SKM-1 (cell line): Measurements from ENCODE around the gene ZBTB22.
"Not testable (repeated sequence)": the region's sequence is repeated elsewhere in the genome, so short reads cannot be mapped to it uniquely, and the experiment has no call there.

Experiments used
- DNase-seq: peaks from one replicate; lab custom pipeline; 2025; ENCODE audit not compliant: unreplicated experiment; lab: John Stamatoyannopoulos, UW

Gene ZBTB22

DNA sequence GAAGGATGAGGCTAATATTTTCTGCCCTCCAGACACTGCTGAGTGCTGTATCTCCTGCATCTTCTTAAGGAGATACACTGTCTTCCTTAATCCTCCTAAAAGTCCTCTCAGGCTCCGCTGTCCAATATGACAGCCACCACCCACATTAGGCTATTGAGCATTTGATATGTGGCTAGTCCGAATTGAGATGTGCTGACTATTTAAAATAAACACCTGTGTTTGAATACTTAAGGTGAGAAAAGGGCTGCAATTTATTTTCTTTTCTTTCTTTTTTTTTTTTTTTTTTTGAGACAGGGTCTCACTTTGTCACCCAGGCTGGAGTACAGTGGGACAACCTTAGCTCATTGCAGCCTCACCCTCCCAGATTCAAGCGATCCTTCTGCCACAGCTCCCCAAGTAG, 15.7 kb downstream of the ZBTB22 start:
- DNase-seq = no peak

DNA sequence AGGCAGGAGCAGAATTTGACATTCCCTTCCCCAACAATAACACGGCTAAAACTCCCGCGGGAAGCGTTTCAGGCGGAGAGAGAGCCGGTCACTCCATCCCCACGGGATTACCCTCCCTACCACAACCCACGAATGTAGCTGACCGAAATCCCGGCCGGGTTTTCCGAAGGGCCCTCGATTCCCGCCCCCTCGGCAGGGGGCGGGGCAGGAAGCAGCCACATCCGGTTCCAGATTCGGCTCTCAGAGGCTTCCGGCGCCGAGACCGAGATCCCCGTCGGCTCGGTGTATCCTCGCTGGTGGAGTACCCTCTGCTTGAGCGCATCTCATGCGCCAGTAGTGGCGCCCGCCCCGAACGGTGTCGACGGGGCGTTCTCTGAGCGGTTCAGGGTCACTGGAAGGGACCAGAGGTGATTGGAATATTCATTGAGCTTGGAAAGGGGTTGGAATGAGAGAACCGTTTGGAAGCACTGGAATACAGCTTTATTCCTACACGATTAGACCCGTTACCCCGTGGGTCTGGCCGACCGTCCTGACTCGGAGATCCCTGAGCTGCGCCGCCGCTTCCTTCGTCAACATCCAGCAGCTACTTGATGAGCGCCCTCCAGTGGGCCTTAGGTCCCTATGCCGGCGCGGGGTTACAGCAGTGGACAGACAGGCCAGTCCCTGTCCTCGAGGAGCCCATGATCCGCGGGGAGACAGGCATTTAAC, 18.2 kb downstream of the ZBTB22 start:
- DNase-seq = peak; percentile 80

DNA sequence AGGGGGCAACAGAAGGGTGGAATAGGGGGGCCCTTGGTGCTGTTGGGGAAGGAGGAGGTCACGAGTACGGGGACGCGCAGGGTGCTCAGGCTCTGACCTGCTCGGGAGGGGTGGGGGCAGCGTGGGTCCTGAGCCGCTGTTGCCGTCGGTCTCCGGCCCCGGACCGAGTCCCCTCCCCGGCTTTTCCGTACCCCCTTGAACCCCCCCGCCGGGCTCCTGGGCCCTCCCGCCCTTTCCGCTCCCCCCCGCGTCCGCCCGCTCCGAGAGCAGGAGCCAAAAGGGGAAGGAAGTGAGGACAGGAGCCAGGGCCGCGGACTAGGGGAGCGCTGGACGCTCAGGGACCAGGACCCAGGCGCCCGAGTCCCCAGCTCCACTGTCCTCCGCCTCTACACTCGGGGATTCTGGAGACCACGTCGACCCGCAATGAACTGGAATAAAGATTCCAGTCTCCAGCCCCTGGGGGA, 18.7 kb downstream of the ZBTB22 start, which contains the start of gene RGL2:
RGL2 (minus strand) TSS at position 170 of the 464 bp plus-strand sequence. CDS start 332 bp downstream, outside the sequence.
- DNase-seq = peak; percentile 43

DNA sequence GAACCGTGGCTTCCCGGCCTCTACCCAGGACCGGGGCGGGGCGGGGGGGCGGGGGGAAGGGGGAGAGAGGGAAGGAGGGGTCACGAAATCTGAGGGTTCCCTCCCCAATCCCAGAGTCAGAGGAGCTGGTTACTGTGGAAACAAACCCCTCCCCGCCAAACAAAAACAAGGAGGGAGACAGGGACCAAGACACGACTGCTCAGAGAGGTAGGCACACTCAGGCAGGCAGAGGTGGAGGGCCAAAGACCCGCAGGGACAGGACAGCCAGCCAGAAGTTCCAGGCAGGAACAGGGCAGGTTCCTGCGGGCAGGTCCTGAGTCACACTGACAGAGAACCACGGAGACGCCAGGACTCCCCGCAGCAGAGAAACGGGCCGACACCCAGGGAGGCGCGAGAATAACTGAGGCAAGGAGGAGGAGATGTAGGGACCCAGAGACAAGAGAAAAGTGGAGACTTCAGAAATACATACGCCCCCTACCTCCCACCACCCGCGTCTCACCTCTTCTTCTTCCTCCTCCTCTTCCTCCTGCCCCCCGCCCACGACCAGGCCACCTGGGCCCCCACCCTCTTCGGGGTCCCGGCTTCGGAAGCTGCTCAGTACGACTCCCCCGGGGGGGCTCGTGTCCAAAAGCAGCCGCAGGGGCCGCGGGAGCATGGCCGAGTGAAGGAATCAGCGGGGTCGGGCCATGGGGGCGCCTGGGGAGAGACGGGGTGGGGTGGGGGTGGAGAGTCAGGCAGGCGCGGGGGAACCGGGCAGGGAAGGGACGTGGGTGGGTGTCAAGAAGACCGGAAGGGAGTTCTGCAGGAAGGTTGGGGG, 19.4 kb downstream of the ZBTB22 start:
- no peak for DNase-seq

DNA sequence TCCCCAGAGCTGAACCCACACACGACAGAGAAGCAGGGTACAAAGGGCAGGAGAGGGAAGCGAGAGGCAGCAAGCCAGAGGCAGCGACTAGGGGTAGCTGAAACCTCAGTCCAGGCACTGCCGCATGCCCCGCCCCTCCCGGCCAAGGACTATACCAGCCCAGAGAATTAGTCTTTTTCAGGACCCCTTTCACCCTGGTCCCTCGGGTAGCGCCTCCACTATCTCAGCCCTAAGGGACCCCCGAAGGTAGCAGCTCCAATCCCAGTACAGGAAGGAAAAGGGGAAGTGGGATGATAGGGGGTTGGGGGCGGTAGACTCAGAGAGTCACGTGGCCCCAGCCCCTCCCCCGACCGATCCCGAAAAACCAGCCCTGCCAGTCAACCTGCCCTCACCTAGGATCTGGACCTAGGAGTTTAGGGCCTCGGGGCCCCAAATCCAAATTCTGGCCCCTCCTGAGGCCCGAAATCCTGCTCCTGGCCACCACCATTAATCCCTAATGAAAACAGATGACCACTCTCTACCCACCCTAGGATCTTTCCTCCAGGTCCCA, 20.1 kb downstream of the ZBTB22 start:
- DNase-seq = no peak

DNA sequence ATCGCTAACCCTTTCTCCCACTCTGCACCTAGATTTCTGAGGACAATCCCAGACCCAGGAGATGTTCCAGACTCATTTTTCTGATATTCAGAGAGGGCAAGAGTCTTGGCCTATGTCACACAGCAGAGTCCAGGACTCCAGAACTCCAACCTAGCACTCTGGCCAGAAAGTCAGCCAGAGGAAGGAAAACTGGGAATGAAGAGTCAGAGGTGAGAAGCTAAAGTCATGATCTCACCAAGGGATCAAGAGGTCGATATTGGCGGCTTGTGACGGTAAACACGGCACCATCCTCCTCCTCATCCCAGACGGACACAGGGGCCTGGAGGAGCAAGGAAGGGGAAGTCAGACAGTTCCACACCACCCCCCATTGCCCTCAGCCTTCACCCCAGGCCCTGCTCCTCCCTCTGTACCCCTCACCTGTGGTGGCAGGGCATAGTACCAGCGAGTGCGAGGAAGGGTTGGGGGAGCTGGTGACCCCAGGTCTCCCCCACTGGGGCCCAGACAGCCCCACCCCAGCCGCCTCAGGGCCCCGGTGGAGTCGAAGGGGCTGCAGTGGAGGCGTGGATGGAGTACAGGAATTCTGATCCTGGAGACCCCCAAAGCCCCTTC, 20.6 kb downstream of the ZBTB22 start:
- no peak for DNase-seq

DNA sequence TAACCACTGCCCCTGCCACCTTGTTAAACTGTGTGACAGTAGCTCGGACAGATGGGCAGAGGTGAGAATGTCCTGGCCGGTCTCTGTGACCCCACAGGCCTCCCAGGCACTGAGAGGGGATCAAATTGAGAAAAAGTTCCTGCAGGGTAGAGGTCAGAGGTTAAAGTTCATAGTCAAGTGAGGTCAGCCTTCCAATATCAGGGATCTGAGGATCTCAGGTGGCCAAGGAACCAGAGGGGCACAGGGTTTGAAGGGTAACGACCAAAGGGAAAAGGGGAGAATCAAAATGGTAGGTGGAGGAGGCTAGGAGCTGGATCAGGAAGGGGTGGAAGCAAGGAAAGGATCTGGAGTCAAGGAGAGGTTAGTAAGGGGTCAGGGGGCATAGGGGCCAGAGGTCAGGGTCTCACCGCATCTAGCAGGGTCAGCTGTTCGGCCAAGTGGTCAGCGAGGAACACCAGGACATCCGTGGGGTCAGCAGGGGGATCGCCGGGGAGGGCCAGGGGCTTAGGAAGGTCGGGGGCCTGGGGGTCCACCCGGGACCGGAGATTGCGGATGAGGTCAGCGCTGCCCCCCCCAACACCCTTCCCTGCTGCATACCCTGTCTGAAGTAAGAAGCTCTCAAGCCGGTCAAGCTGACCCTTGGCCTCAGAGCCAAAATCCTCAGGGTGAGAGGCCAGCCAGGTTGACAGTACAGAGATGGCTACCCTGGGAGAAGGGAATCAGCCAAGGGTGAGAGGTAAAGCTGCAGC, 21.7 kb downstream of the ZBTB22 start:
- no peak for DNase-seq

DNA sequence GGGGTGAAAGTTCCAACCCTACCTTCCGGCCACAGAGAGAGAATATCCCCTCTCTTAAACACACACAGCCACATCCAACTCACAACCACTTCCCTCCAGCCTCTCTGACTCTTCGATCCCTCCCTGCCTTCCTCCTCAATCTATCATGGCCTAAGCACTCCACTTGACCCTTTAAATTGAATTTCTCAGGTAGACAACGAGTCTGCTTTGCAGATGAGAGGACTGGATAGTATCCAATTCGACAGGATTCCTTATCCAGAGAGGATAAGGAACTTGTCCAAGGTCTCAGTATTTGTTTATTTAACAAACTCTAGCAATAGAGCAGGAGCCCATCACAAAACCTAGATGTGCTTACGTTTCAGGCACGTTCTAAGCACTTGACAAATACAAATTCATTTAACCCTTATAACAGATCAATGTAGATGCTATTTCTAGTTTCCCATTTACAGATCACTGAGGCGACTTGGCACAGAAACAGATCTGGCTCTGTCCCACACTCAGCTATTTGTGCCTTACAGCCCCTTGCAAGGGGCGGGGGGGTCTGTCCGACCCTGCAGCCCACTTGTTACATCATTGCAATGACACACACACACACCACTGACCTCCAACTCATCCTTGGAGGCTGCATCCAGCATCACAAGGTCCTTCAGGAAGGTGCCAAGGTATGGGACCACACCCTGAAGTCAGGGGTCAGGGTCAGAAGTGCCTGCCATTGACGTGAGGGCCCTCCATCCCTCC, 23.3 kb downstream of the ZBTB22 start:
- no peak for DNase-seq

DNA sequence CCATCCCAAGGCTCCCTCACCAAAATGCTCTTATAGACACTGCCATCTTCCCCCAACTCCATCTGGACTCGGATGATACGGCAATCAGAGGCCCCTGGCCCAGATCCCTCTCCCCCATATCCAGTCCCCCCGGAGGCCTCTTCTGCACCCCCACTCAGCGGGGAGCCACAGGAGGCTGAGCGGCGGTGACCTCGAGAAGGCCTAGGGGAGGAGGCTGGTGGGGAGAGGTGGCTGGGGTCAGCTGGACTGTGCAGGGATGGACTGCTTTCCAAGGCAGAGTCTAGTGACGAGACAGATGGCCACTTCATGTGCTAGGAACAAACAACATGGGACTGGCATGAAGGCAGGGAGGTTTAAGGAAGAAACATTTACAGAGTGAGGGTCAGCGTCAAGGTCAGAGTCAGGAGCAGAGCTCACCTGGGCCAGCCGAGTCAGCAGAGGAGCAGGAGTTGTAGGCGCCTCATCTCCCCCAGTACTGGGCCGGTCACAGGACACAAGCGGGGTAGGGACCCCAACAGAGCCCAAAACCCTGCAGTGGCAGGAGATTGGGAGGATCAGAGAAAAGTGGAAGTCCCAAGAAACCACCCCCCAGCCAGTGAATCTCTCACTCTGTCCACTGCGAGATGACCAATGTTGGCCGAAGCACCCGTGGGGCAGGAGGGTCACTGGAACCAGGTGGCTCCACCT, 24.4 kb downstream of the ZBTB22 start:
- no peak for DNase-seq

DNA sequence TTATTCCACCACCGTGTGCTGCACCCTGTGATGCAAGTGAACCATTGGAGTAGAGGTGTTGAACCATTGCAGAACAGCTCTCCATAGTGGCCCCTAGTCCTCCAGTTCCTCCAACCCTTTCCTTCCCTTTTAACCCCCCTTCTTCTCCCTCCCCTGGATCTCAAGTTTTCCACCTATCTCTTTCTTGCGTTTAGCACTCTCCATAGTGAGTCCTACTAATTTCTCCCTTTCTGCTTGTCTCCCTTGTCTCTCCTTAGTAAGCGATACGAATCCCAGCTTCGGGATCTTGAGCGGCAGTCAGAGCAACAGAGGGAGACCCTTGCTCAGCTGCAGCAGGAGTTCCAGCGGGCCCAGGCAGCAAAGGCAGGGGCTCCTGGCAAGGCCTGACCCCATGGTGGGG, 27.1 kb downstream of the ZBTB22 start:
- DNase-seq = no peak

DNA sequence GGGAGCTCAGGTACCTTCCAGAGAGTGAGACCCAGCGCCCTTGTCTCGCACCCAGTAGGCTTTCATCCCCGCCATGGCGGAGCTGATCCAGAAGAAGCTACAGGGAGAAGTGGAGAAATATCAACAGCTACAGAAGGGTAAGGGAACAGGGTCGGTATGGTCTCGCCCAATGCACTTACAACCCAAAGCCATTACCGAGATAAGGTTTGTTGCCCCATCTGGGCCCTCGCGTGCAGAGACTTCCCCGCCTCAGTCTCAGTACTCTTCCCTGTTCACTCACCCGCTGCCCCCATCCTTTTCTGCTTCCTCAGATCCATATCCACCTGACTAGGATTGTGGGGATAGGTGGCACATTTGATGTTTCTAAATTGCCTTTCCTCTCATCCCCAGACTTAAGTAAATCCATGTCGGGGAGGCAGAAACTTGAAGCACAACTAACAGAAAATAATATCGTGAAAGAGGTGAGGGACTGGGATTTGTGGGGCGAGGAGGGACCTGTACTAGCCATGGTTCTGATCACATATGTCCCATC, 27.7 kb downstream of the ZBTB22 start:
- no peak for DNase-seq

DNA sequence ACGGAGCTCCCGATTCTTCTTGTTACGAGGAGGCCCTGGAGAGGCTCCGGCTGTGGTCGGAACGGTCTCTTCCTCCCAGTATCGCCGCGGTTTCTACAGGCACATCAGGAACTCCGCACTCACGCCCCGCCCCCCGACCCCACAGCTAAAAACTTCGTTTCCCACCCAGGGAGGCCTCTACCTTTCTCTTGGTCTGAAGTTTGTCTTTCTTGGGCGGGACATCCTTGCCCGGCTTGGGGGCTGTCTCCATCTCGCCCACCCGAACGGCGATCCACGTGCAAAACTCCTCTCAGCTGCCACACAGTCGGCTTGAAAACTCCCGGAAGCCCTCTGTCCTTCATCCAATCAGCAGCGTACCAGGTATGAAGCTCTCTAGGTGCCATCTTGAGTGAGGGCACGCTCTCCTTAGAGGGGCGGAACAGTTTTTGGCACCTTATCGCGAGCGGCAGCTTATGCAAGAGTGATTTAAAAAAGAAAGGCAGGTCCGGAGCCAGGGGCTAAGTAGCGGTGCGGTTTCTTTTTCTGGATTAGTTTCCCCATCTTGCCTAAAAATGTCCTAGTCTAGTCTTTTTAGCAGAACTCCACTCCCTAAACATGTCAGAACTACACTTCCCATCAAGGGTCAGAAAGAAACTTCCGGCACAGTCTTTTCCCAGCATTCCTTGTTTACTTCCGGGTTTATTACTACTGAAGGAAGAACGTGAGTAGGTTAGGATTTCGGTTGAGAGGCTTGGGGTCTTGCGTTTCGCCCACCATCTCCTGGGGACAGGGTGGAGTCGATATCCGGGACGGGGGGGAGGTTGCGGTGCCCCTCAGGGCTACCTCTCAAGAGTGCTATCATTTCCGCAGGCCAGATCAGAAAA, 28.4 kb downstream of the ZBTB22 start, which contains the start of the genes PFDN6 and WDR46:
PFDN6 (plus strand) TSS at position 681 of the 863 bp plus-strand sequence. CDS start 256 bp downstream, outside the sequence.
WDR46 (minus strand) TSS at position 319 of the 863 bp plus-strand sequence; CDS start at position 250, 69 bp downstream.
- DNase-seq = peak; percentile 97

DNA sequence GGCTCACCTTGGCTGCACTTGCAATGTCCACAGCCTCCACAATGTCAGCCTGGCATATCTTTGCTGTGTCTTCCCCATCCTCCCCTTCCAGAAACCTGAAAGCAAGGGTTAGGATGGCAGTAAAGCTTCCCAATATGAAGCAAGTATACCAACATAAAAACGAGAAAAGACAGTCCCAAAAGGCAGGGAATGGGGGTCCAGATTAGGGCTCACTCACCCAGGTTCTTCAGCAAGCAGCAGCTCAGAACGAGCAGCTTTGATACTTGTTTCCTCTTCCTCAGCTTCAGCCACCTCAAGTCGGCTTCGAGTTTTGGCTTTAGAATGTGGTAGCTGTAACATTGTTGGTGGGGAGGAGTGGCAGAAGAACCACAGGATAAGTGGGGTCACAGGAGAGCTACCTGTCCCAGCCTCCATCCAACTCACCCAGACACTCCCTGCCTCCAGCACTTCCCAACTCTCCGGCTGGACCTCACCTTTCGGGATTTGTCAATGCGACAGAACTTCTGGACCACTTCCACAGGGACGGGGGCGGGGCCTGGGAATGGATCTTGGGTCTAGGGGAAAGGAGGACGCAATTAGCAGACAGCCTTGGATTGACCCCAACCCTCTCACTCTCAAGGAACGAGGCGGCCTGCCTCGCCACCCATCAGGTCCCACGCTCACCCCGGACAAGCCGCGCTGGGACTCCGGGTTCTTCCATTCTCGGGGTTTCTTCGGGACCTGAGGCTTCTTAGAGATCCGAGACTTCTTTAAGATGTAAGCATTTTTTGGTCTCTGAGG, 29.2 kb downstream of the ZBTB22 start:
- DNase-seq = no peak

DNA sequence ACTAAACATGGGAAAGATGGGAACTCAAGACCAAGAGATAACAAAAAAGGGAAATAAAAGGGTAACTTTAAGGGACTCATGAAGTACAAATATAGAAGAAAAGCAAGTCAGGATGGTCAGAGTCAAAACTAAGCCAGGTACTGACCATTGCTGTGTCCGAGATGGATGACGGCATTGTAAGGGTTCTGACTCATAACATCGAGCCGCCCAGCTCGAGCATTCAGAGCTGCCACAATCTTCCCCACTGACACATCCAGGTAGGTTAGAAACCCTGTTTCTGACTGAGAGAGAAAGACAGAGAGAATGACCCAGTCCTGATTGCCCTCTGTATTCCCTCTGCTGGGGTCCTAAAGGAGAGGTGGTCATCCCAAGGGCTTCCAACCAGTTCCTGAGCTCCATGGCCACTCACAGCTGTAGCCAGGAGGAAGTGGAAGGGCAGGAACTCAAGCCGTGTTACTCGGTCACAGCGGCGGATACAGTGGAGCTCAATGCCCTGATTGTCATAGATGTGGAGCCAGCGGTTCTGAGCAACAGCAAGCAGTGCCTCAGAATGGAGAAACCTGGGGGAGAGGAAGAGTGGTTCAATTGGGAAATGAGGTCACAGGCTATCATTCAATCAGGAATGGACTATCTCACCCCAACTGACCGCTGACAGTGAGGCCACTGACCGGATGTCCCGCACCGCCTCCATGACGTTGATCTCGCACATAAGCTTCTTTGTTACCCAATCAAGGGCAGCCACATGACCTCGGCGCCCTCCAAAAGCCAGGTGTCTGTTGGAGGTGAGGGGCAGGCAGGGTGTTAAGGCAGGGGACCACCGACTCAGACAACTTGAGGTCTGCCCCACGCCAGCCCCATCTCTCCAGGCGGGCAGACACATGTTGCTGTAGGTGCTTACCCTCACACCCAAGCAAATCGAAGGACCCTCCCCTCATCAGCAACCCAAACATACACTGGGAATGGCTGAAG, 30.3 kb downstream of the ZBTB22 start:
- DNase-seq = no peak

DNA sequence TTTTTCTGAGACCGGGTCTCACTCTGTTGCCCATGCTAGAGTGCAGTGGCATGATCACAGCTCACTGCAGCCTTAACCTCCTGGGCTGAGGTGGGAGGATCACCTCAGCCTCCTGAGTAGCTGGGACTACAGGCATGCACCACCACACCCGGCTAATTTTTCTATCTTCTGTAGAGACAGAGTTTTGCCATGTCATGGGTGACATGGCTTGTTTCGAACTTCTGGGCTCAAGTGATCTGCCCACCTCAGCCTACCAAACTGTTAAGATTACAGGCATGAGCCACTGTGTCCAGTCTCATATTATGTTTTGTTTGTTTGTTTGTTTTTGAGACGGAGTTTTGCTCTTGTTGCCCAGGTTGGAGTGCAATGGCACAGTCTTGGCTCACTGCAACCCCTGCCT, 32.3 kb downstream of the ZBTB22 start:
- DNase-seq = not testable (repeated sequence)

DNA sequence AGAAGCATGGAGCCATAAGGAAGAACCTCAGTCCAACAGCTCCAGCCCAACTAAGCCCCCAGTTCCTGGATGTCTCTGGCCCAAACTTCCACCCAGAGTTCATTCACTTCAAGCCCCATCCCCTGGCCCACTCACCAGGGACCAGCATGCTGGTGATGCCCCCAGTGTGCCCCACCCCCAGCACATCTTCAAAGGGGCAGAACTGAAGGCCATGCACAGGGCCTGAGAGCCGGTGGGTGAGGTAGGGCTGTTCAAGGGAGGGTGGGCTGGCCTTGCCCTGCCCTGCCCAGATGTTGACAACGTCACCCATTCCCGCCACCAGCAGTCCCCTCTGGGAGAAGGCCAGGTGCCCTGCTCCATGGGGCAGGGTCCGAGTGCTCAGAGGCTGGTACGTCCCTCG, 37.0 kb downstream of the ZBTB22 start:
- no peak for DNase-seq
